ENCODE measurements around the gene COBL. TPM values are rescaled to one million over a fixed set of nuclear protein-coding genes. Genes with fewer than 3 reads are reported as not detected.

Gene COBL
- total RNA-seq, 6 experiments from 2014 or later: not detected

- no peak for TF ChIP-seq CTCF (IDR thresholded peaks at IDR 0.05)
- H3K36me3 Mint-ChIP-seq (ENCODE audit: low read depth): no peaks in the 10 kb centered on the region
- H3K4me1 Mint-ChIP-seq (ENCODE audit: low read depth): peaks cover 28% of the 10 kb centered on the region
- H3K27me3 Mint-ChIP-seq (ENCODE audit: insufficient read depth): peaks cover 25% of the 10 kb centered on the region
- no peak for DNase-seq
- no peaks in the 10 kb centered on the region for H3K9me3 Mint-ChIP-seq
- H3K27ac Mint-ChIP-seq: no peak overlapping the region; the same call in 1 of the 2 replicates
- H3K4me3 Mint-ChIP-seq: no peak overlapping the region
These were observed 298.8 kb downstream of the COBL start for GRCh38 chr7:51017576-51018535.

- Mint-ChIP-seq H3K4me1 (ENCODE audit: low read depth) (peaks cover 28% of the 10 kb centered on the region), H3K27ac (no peak overlapping the region), H3K36me3 (ENCODE audit: low read depth) (no peaks in the 10 kb centered on the region), H3K4me3 (no peak overlapping the region), H3K9me3 (no peaks in the 10 kb centered on the region), H3K27me3 (ENCODE audit: insufficient read depth) (peaks cover 22% of the 10 kb centered on the region)
- no peak for DNase-seq
- TF ChIP-seq CTCF (IDR thresholded peaks at IDR 0.05): no peak
These were observed 300.1 kb downstream of the COBL start for GRCh38 chr7:51016546-51016945.

- Mint-ChIP-seq H3K4me3 (no peak overlapping the region), H3K4me1 (ENCODE audit: low read depth) (peaks cover 25% of the 10 kb centered on the region), H3K36me3 (ENCODE audit: low read depth) (no peaks in the 10 kb centered on the region), H3K9me3 (no peaks in the 10 kb centered on the region), H3K27ac (no peak overlapping the region), H3K27me3 (ENCODE audit: insufficient read depth) (peaks cover 22% of the 10 kb centered on the region)
- no peak for TF ChIP-seq CTCF (IDR thresholded peaks at IDR 0.05)
- no peak for DNase-seq
These were observed 301.0 kb downstream of the COBL start for GRCh38 chr7:51015581-51015980.

- peaks cover 22% of the 10 kb centered on the region for H3K27me3 Mint-ChIP-seq (ENCODE audit: insufficient read depth)
- H3K27ac Mint-ChIP-seq: no peak overlapping the region
- no peaks in the 10 kb centered on the region for H3K9me3 Mint-ChIP-seq
- peaks cover 25% of the 10 kb centered on the region for H3K4me1 Mint-ChIP-seq (ENCODE audit: low read depth)
- H3K36me3 Mint-ChIP-seq (ENCODE audit: low read depth): no peaks in the 10 kb centered on the region
- no peak for TF ChIP-seq CTCF (IDR thresholded peaks at IDR 0.05)
- DNase-seq: no peak
- H3K4me3 Mint-ChIP-seq: no peak overlapping the region
These were observed 301.8 kb downstream of the COBL start for GRCh38 chr7:51014811-51015210.

- no peaks in the 10 kb centered on the region for H3K9me3 Mint-ChIP-seq
- H3K4me3 Mint-ChIP-seq: no peak overlapping the region
- peaks cover 25% of the 10 kb centered on the region for H3K4me1 Mint-ChIP-seq (ENCODE audit: low read depth)
- TF ChIP-seq CTCF (IDR thresholded peaks at IDR 0.05): no peak
- H3K36me3 Mint-ChIP-seq (ENCODE audit: low read depth): no peaks in the 10 kb centered on the region
- DNase-seq: no peak
- peaks cover 22% of the 10 kb centered on the region for H3K27me3 Mint-ChIP-seq (ENCODE audit: insufficient read depth)
- no peak overlapping the region for H3K27ac Mint-ChIP-seq
These were observed 302.6 kb downstream of the COBL start for GRCh38 chr7:51013861-51014511.

All from HFFc6 (cell line).